Neural cell (in vitro differentiated cells): ENCODE measurements around the gene TMED3. TPM values are rescaled to one million over a fixed set of nuclear protein-coding genes. Genes with fewer than 3 reads are reported as not detected.

Source experiments
- H2AFZ ChIP-seq: fragments of 200-600, 300-800 bp; sonication (generic), shearing (Covaris generic); 2 replicates; pipeline ENCODE4 v1.6.0; 2014; ENCODE audit warnings: low read depth, mild to moderate bottlenecking, antibody characterized with exemption, low read length, moderate library complexity
- H3F3A ChIP-seq: fragments of 200-600 bp; shearing (Covaris generic); 2 replicates; pipeline ENCODE4 v1.6.1; 2016; ENCODE audit warnings: mild to moderate bottlenecking, moderate library complexity, mixed read lengths, antibody characterized with exemption, low read length; ENCODE audit not compliant: insufficient read depth, poor library complexity, severe bottlenecking
- H3K27ac ChIP-seq: fragments of 200-600, 300-800 bp; sonication (generic), shearing (Covaris generic); 2 replicates; pipeline ENCODE4 v1.5.1; 2014; ENCODE audit warnings: mild to moderate bottlenecking, low read length, moderate library complexity
- H3K27me3 ChIP-seq: fragments of 300-800, 200-600 bp; sonication (generic), shearing (Covaris generic); 2 replicates; pipeline ENCODE4 v1.6.0; 2014; ENCODE audit warnings: mild to moderate bottlenecking, low read depth, low read length, moderate library complexity; ENCODE audit not compliant: insufficient read depth
- H3K36me3 ChIP-seq: fragments of 300-800, 200-600 bp; sonication (generic), shearing (Covaris generic); 2 replicates; pipeline ENCODE4 v1.5.1; 2014; ENCODE audit warnings: mild to moderate bottlenecking, antibody characterized with exemption, low read length, moderate library complexity; ENCODE audit not compliant: insufficient read depth
- H3K4me2 ChIP-seq: fragments of 300-800, 200-600 bp; sonication (generic), shearing (Covaris generic); 2 replicates; pipeline ENCODE4 v1.6.0; 2014; ENCODE audit warnings: mild to moderate bottlenecking, low read length
- H3K4me3 ChIP-seq: fragments of 300-800, 200-600 bp; sonication (generic), shearing (Covaris generic); 2 replicates; pipeline ENCODE4 v1.5.1; 2014; ENCODE audit warnings: mild to moderate bottlenecking, low read length, moderate library complexity
- H3K79me2 ChIP-seq: fragments of 200-600 bp; shearing (Covaris generic); replicated peaks from 2 replicates; pipeline ENCODE4 v1.6.0; 2014; ENCODE audit warnings: mild to moderate bottlenecking, low read length, moderate library complexity; ENCODE audit not compliant: insufficient read depth
- H3K9ac ChIP-seq: fragments of 300-800, 200-600 bp; sonication (generic), shearing (Covaris generic); 2 replicates; pipeline ENCODE4 v1.6.1; 2016; ENCODE audit warnings: mild to moderate bottlenecking, low read length, mixed read lengths
- H3K9me2 ChIP-seq: fragments of 200-600 bp; shearing (Covaris generic); 2 replicates; pipeline ENCODE4 v1.6.1; 2016; ENCODE audit warnings: mild to moderate bottlenecking, low read length, mixed read lengths; ENCODE audit not compliant: insufficient read depth
- H3K9me3 ChIP-seq: fragments of 200-600, 300-800 bp; sonication (generic), shearing (Covaris generic); 2 replicates; pipeline ENCODE4 v1.6.1; 2016; ENCODE audit warnings: mild to moderate bottlenecking, mixed run types, low read length, moderate library complexity, mixed read lengths
- H4K20me1 ChIP-seq: fragments of 200-600 bp; shearing (Covaris generic); 2 replicates; pipeline ENCODE4 v1.6.1; 2016; ENCODE audit warnings: mild to moderate bottlenecking, mixed run types; ENCODE audit not compliant: insufficient read depth
- CTCF ChIP-seq: fragments of 450-650 bp; IDR thresholded peaks from 2 replicates; pipeline ENCODE4 v1.5.1; 2014; ENCODE audit warnings: antibody characterized with exemption, mild to moderate bottlenecking, moderate library complexity; ENCODE audit not compliant: poor library complexity, severe bottlenecking
- EP300 ChIP-seq: fragments of 450-650 bp; conservative IDR thresholded peaks from 2 replicates; pipeline ENCODE4 v1.6.1; 2014; ENCODE audit warnings: antibody characterized with exemption, mild to moderate bottlenecking, moderate library complexity; ENCODE audit not compliant: poor library complexity, severe bottlenecking
- EZH2 ChIP-seq: fragments of 200-600, 300-800 bp; shearing (Covaris generic), sonication (generic); IDR thresholded peaks from 2 replicates; pipeline ENCODE4 v1.6.1; 2014; ENCODE audit warnings: antibody characterized with exemption, low read length, borderline replicate concordance, mild to moderate bottlenecking; ENCODE audit not compliant: insufficient read depth, poor library complexity, severe bottlenecking
- MXI1 ChIP-seq: fragments of 450-650 bp; conservative IDR thresholded peaks from 2 replicates; pipeline ENCODE4 v1.6.1; 2014; ENCODE audit warnings: antibody characterized with exemption, mild to moderate bottlenecking; ENCODE audit not compliant: poor library complexity, severe bottlenecking
- POLR2AphosphoS5 ChIP-seq: IDR thresholded peaks from 2 replicates; pipeline ENCODE4 v1.6.1; 2012
- RAD21 ChIP-seq: fragments of 450-650 bp; conservative IDR thresholded peaks from 2 replicates; pipeline ENCODE4 v1.6.1; 2014; ENCODE audit warnings: antibody characterized with exemption, mild to moderate bottlenecking, moderate library complexity
- REST ChIP-seq: IDR thresholded peaks from 2 replicates; pipeline ENCODE4 v1.6.1; 2012; ENCODE audit warnings: borderline replicate concordance
- SMC3 ChIP-seq: fragments of 450-650 bp; conservative IDR thresholded peaks from 2 replicates; pipeline ENCODE4 v1.6.1; 2014; ENCODE audit warnings: antibody characterized with exemption, mild to moderate bottlenecking, moderate library complexity; ENCODE audit not compliant: poor library complexity
- TAF1 ChIP-seq: IDR thresholded peaks from 2 replicates; pipeline ENCODE4 v1.6.1; 2012; ENCODE audit warnings: low read depth
- polyA plus RNA-seq: library from polyadenylated mRNA; depleted of rRNA; stranded (reverse); fragments of >200 nt; gene quantifications from 2 replicates; pipeline ENCODE4 v1.2.3, GENCODE V29; 2014

Gene TMED3
- polyA plus RNA-seq, 1 donor from 2014 or later: 83.5 TPM

- no peaks in the 10 kb centered on the region for H3F3A ChIP-seq
- no peak overlapping the region for H2AFZ ChIP-seq
- no peaks in the 10 kb centered on the region for H3K9me3 ChIP-seq
- no peaks in the 10 kb centered on the region for H3K79me2 ChIP-seq
- no peaks in the 10 kb centered on the region for H4K20me1 ChIP-seq
- no peaks in the 10 kb centered on the region for H3K27me3 ChIP-seq
- H3K36me3 ChIP-seq: no peaks in the 10 kb centered on the region
- H3K9me2 ChIP-seq: no peaks in the 10 kb centered on the region
- no peak overlapping the region for H3K4me3 ChIP-seq
- TF ChIP-seq CTCF: peak; percentile 47
- TF ChIP-seq EP300: no peak
- TF ChIP-seq TAF1: no peak
- TF ChIP-seq EZH2: no peak
- TF ChIP-seq POLR2AphosphoS5: no peak
- TF ChIP-seq MXI1: no peak
- TF ChIP-seq REST: no peak
- TF ChIP-seq SMC3: peak; percentile 32
- no peak for TF ChIP-seq RAD21
- no peak overlapping the region for H3K27ac ChIP-seq
- H3K9ac ChIP-seq: no peak overlapping the region
- no peak overlapping the region for H3K4me2 ChIP-seq
Measured at GRCh38 chr15:79340315-79340602, 29.3 kb downstream of the TMED3 start.

GRCh38 chr15:79341396-79341795 lies 30.5 kb downstream of the TMED3 start:
- Histone ChIP-seq H3K4me2 (no peak overlapping the region), H2AFZ (no peak overlapping the region), H3K9me3 (no peaks in the 10 kb centered on the region), H3F3A (no peaks in the 10 kb centered on the region), H3K36me3 (no peaks in the 10 kb centered on the region), H4K20me1 (no peaks in the 10 kb centered on the region), H3K79me2 (no peaks in the 10 kb centered on the region), H3K27me3 (no peaks in the 10 kb centered on the region), H3K9ac (no peak overlapping the region), H3K27ac (no peak overlapping the region), H3K4me3 (no peak overlapping the region), H3K9me2 (no peaks in the 10 kb centered on the region)
- no peak for TF ChIP-seq SMC3
- TF ChIP-seq TAF1: no peak
- no peak for TF ChIP-seq MXI1
- no peak for TF ChIP-seq POLR2AphosphoS5
- TF ChIP-seq RAD21: no peak
- no peak for TF ChIP-seq EZH2
- no peak for TF ChIP-seq REST
- TF ChIP-seq CTCF: no peak
